ENCODE data around the gene PROZ. TPM values are rescaled to one million over a fixed set of nuclear protein-coding genes. Genes with fewer than 3 reads are reported as not detected.

Gene PROZ
- total and polyA plus RNA-seq, 2 of the 13 experiments (the other 11 are each of a cell fraction or from before 2014, with no cell fraction given), result 5.6 to 22.5 TPM

GRCh38 chr13:113122550-113123225 is 35.8 kb upstream of the PROZ start, which contains the start of gene F10 (continued):
- TF ChIP-seq ESRRA (CRISPR knock-in tag; IDR thresholded peaks at IDR 0.05; ENCODE audit: low read depth) (peak; percentile 92), SAFB2 (CRISPR knock-in tag; IDR thresholded peaks at IDR 0.05; ENCODE audit: borderline replicate concordance, low read depth) (peak; percentile 95; the same call in 1 of the 2 replicates), ZNF841 (CRISPR knock-in tag; IDR thresholded peaks at IDR 0.05; ENCODE audit: borderline replicate concordance) (no peak), PRPF4 (IDR thresholded peaks at IDR 0.05; ENCODE audit: low read depth, low read length, poor library complexity, severe bottlenecking) (no peak), TFDP2 (CRISPR knock-in tag; IDR thresholded peaks at IDR 0.05) (peak; percentile 53; the same call in 1 of the 2 replicates), DDIT3 (CRISPR knock-in tag; IDR thresholded peaks at IDR 0.05) (no peak), ZBTB38 (CRISPR knock-in tag; IDR thresholded peaks at IDR 0.05) (peak; percentile 91), ZKSCAN1 (IDR thresholded peaks at IDR 0.05; ENCODE audit: low read length) (peak; percentile 33; the same call in 1 of the 2 replicates), ZBTB25 (CRISPR knock-in tag; IDR thresholded peaks at IDR 0.05) (peak; percentile 72; the same call in 1 of the 2 replicates), CBX2 (IDR thresholded peaks at IDR 0.05; ENCODE audit: low read depth, low read length) (no peak), CBX2 (CRISPR knock-in tag; IDR thresholded peaks at IDR 0.05; ENCODE audit: low read depth) (no peak), ZNF883 (CRISPR knock-in tag; IDR thresholded peaks at IDR 0.05; ENCODE audit: not compliant biosample characterization) (peak; percentile 64), ETV5 (CRISPR knock-in tag; IDR thresholded peaks at IDR 0.05; ENCODE audit: borderline replicate concordance) (peak; percentile 55; the same call in 1 of the 2 replicates), STAG1 (CRISPR knock-in tag; IDR thresholded peaks at IDR 0.05) (peak; percentile 38), PTBP1 (IDR thresholded peaks at IDR 0.05; ENCODE audit: low read depth, low read length, poor library complexity, severe bottlenecking) (no peak), SP2 (CRISPR knock-in tag; IDR thresholded peaks at IDR 0.05) (peak; percentile 82), SMAD3 (CRISPR knock-in tag; IDR thresholded peaks at IDR 0.05) (0 out of 2 replicates have a peak, but pooled peaks have one; percentile 5), ZXDC (CRISPR knock-in tag; IDR thresholded peaks at IDR 0.05) (no peak), RAD51 (IDR thresholded peaks at IDR 0.05; ENCODE audit: borderline replicate concordance) (no peak), KDM3A (CRISPR knock-in tag; IDR thresholded peaks at IDR 0.05; ENCODE audit: low read depth) (peak; percentile 67; the same call in 1 of the 2 replicates), ZNF564 (CRISPR knock-in tag; IDR thresholded peaks at IDR 0.05) (peak; percentile 86), ZNF691 (CRISPR knock-in tag; IDR thresholded peaks at IDR 0.05; ENCODE audit: borderline replicate concordance, low read depth) (peak; percentile 96), KLF15 (CRISPR knock-in tag; IDR thresholded peaks at IDR 0.05; ENCODE audit: borderline replicate concordance) (no peak), TAF15 (IDR thresholded peaks at IDR 0.05; ENCODE audit: low read depth, low read length, poor library complexity, severe bottlenecking) (no peak)

Data from HepG2 (cell line).